ENCODE measurements around the gene SIGLEC9.
A peak's percentile ranks its signal among the peaks of the same experiment; 100 is the strongest.

SIGLEC9 gene

DNA sequence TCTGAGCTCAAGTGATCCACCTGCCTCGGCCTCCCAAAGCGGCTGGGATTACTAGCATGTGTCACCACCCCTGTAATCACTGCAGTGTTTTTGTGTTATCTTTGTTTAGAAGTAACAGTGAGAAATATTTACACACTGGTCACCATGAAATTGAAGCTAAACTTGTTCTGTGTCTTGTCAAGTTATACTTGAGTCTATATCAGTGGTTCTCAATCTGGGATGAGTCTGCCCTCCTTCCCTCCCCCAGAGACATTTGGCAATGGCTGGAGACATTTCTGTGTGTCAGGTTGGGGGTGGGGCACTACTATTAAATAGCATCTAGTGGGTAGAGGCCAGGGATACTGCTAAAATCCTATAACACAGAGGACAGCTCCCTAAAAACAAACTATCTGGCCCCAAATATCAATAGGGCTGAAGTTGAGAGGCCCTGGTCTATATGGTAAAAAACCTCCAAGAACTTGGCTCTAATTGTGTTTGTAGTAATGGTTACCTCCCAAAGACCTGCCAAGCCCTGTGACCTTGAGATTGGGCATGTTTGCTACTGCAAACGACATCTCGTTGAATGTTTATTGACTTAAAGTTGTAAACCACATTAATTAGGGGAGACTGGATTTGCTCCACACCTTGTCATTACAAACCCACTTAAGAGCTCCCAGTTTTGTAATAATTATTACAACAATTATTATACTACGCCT, 23.4 kb upstream of the SIGLEC9 start:
- Histone ChIP-seq H3K27ac (no peak overlapping the region), H3K9me3 (no peaks in the 10 kb centered on the region), H3K4me3 (ENCODE audit: low read depth in 1 of 2, low read length in 1 of 2) (no peak overlapping the region), H3K4me1 (ENCODE audit: control insufficient read depth in 1 of 2, insufficient read depth in 1 of 2, low read depth in 1 of 2, low read length in 1 of 2) (peaks cover 10 to 18% of the 10 kb centered on the region in 2 experiments), H3K27me3 (no peaks in the 10 kb centered on the region), H3K36me3 (peaks cover 13% of the 10 kb centered on the region)
- TF ChIP-seq CTCF (IDR thresholded peaks at IDR 0.05), result no peak

DNA sequence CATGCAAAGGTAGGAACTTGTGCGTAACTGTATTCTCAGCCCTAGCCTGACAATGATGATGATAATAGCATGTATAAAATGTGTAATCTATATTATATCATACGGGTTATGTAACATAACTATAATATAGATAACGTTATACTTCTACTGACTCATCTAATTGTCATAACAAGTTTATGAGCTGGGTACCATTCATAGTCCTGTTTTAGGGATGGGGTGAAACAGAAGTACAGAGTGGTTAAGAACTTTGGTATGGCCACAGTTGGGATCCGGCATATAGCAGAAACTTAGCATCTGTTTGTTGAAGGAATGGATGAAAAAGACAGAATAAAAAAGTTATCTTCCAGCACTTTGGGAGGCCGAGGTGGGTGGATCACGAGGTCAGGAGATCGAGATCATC, 21.7 kb upstream of the SIGLEC9 start:
- H3K4me1 ChIP-seq (ENCODE audit: control insufficient read depth in 1 of 2, insufficient read depth in 1 of 2, low read depth in 1 of 2, low read length in 1 of 2), result peaks cover 9 to 12% of the 10 kb centered on the region in 2 experiments

DNA sequence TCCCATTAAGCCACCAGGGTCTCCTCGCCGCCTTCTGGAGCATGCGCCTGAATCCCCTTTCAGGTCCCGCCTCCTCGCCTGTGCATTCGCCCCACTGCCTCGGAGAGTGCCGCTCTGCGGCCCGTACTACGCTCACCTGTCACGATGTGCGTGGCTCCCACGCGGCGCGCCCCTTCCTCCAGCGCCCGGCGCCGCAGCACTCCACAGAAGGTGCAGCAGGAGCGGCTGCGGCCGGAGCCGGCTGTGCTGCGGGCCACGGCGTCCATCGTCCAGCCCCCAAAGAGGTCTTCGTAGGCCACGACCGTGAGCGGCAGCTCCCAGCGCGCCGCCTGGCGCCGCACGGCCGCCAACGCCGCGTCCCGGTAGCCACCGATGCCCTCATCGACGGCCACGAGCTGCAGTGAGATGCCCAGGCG, 20.8 kb upstream of the SIGLEC9 start:
- Histone ChIP-seq H3K9me3 (no peaks in the 10 kb centered on the region), H3K4me3 (ENCODE audit: low read depth in 1 of 2, low read length in 1 of 2) (no peak overlapping the region), H3K36me3 (peaks cover 13% of the 10 kb centered on the region), H3K4me1 (ENCODE audit: control insufficient read depth in 1 of 2, insufficient read depth in 1 of 2, low read depth in 1 of 2, low read length in 1 of 2) (peaks cover 14 to 17% of the 10 kb centered on the region in 2 experiments), H3K27me3 (no peaks in the 10 kb centered on the region), H3K27ac (no peak overlapping the region)
- no peak for TF ChIP-seq CTCF (IDR thresholded peaks at IDR 0.05)

More for the DNA sequence above, 21.7 kb upstream of the SIGLEC9 start:
- Histone ChIP-seq H3K36me3 (peaks cover 13% of the 10 kb centered on the region), H3K4me3 (ENCODE audit: low read depth in 1 of 2, low read length in 1 of 2) (no peak overlapping the region), H3K27me3 (no peaks in the 10 kb centered on the region), H3K9me3 (no peaks in the 10 kb centered on the region), H3K27ac (no peak overlapping the region)
- TF ChIP-seq CTCF (IDR thresholded peaks at IDR 0.05), result no peak

GRCh38 chr19:51107406-51108065, 17.2 kb upstream of the SIGLEC9 start:
- peak overlapping the region; percentile 84 for H3K27ac ChIP-seq
- H3K9me3 ChIP-seq, result no peaks in the 10 kb centered on the region
- peak overlapping the region; percentile 78 to 87 for H3K4me3 ChIP-seq (ENCODE audit: low read depth in 1 of 2, low read length in 1 of 2)
- no peaks in the 10 kb centered on the region for H3K27me3 ChIP-seq
- peaks cover 11% of the 10 kb centered on the region for H3K36me3 ChIP-seq
- TF ChIP-seq CTCF (IDR thresholded peaks at IDR 0.05), result no peak
- peaks cover 47 to 53% of the 10 kb centered on the region in 2 experiments for H3K4me1 ChIP-seq (ENCODE audit: control insufficient read depth in 1 of 2, insufficient read depth in 1 of 2, low read depth in 1 of 2, low read length in 1 of 2)

DNA sequence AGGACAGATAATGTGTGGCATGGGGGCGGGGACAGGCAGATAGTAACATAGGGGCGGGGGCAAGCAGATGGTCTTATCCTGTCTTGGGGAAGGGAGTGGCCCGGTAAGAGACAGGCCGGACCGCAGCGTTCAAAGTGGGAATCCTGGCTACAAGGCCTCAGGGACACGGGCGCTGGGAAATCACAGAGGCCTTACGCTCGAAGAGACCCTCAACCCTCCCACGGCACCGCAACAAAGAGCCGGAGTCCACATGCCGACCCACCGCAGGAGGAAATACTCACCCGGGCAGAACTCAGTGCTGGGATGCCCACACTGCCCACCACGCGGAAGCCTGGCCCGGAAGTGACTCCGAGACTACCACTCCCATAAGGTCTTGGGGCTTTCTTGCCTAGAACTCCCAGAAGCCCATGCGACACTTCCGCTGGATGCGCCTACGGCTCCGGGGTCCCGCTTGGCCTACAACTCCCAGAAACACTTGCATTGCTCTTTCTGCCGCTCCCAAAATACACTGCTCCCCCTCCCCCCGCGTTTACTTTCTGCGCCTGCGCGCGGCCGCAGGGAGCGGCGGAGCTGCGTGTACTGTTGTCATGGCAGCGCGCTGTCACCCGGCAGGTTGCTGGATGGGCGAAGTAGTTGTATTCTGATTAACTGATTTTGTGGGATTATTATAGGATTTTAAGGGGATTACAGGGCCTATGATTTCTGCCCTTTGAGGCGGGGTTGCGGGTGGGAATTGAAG, 16.5 kb upstream of the SIGLEC9 start, which contains the start of gene CTU1:
TSS of gene CTU1 (minus strand) at position 344 of the 739 bp plus-strand sequence. CDS start 3,840 bp downstream, outside the sequence.
- Histone ChIP-seq H3K27ac (peak within 1 kb of the TSS; percentile 84), H3K4me3 (ENCODE audit: low read depth in 1 of 2, low read length in 1 of 2) (peak within 1 kb of the TSS; percentile 78 to 87), H3K4me1 (ENCODE audit: control insufficient read depth in 1 of 2, insufficient read depth in 1 of 2, low read depth in 1 of 2, low read length in 1 of 2) (peaks cover 54 to 60% of the 10 kb centered on the region in 2 experiments), H3K27me3 (no peaks in the 10 kb centered on the region), H3K36me3 (peaks cover 4% of the 10 kb centered on the region), H3K9me3 (no peaks in the 10 kb centered on the region)
- peak; percentile 73 for TF ChIP-seq CTCF (IDR thresholded peaks at IDR 0.05)
